Fibroblast of pulmonary artery (primary cell): ENCODE measurements around the gene RHOB.
"Not testable (repeated sequence)": the region's sequence is repeated elsewhere in the genome, so short reads cannot be mapped to it uniquely, and the experiment has no call there.

Source experiments
- DNase-seq: peaks from one replicate; pipeline ENCODE4 v3.0.0-alpha.2; 2010; ENCODE audit warnings: low read depth
- H3K4me3 ChIP-seq: replicated peaks from 2 replicates; pipeline ENCODE4 v1.5.1; 2011; ENCODE audit warnings: low read depth, mild to moderate bottlenecking, control low read depth, low read length, moderate library complexity
- CTCF ChIP-seq: IDR thresholded peaks from 2 replicates; pipeline ENCODE4 v1.5.1; 2011; ENCODE audit warnings: mild to moderate bottlenecking, control low read depth, low read length, inconsistent platforms; ENCODE audit errors: missing control alignments

Gene RHOB

DNA sequence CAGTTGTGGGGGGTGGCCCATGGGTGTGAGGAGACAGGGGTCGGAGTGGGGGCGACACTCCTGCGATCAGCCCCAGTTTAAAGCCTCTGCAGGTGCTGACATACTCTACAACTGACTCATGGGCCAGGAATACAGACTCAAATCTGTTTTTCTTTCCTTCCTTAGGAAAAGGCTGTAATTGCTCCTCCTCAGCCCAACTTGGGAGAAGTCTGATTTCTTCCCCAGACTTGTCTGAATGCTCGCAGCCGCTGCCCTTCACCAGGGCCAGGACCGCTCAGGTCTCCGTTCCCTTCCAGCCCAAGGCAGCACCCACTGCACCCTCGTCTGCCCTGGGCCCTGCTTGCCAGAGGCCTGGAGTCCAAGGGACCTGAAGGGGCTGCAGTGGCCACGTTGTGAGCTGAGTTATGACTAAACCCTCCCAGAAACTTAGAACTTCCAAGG is 41.3 kb downstream of the RHOB start:
- no peak for DNase-seq
- TF ChIP-seq CTCF, result no peak
- H3K4me3 ChIP-seq, result no peak overlapping the region

- TF ChIP-seq CTCF, result no peak
- no peak for DNase-seq
- H3K4me3 ChIP-seq, result no peak overlapping the region
Measured at GRCh38 chr2:20488782-20489181, 41.9 kb downstream of the RHOB start.

- no peak for TF ChIP-seq CTCF
- no peak overlapping the region for H3K4me3 ChIP-seq
- peak; percentile 91 for DNase-seq
Measured at GRCh38 chr2:20490300-20491181, 43.7 kb downstream of the RHOB start.

DNA sequence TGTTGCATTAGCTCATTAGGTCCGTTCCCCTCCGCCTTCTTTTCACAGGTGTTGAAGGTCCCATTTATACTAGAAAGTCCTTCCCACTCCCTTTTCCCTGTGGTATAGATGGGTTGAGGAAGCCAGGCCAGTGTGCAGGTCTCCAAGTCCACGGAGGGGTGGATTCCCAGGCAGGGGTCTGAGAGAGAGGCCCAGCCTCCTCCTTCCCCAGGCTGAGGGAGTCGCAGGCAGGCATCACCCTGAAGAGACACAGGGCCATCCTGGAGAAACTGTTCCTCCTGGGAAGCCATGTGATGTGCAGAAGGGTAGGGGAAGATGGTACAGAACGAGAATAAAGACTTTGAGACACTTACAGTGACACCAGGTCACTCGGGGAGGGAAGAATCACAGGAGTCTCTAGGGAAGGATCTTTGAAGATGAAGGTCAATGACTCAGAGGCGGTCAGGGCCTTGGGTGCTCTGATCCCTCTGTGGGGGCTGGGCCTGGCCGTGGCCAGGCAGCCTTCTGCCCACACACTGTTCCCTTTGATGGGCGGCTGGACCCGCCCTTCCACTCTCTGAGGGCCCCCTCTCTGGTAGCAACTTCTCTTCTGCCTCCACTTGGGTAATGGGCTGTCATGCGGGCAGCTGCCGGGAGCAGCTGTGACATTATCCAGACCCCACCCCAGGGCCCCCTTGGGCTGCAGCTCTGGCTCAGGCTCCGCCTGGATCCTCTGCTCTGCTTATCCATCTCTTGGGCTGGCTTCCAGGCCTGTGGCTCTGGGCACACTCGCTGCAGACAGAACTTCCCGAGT is 45.1 kb downstream of the RHOB start:
- peak; percentile 19 for DNase-seq
- TF ChIP-seq CTCF, result no peak
- H3K4me3 ChIP-seq, result no peak overlapping the region

- not testable (repeated sequence) for DNase-seq, H3K4me3 ChIP-seq
Measured at GRCh38 chr2:20493095-20493494, 46.2 kb downstream of the RHOB start.

DNA sequence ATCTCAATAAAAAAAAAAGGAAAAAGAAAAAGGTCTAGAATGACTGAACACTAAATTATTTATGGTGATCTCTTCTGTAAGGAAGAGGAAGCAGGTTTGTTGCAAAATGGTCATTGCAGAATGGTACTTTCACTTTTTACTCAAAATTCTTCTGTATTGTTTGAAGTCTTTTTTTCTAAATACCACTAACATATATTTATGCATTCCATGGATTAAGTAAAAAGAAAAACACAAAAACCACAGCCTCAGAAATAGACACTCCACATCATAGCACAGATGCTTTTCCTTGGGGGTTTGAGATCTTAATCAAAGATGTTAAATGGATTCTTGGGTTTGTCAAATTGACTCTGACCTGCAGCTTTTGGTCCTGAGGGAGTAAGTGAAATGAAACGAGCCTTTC is 47.4 kb downstream of the RHOB start:
- peak; percentile 39 for DNase-seq
- no peak overlapping the region for H3K4me3 ChIP-seq
- no peak for TF ChIP-seq CTCF

GRCh38 chr2:20496076-20496872 is 49.4 kb downstream of the RHOB start:
- no peak for TF ChIP-seq CTCF
- no peak overlapping the region for H3K4me3 ChIP-seq
- peak; percentile 47 for DNase-seq
